Measurements from ENCODE around the gene PLK5. TPM values are rescaled to one million over a fixed set of nuclear protein-coding genes. Genes with fewer than 3 reads are reported as not detected.
"Not testable (repeated sequence)": the region's sequence is repeated elsewhere in the genome, so short reads cannot be mapped to it uniquely, and the experiment has no call there.

Gene PLK5
- total RNA-seq, 1 donor from 2014 or later: not detected

GRCh38 chr19:1489463-1490310, 34.2 kb upstream of the PLK5 start:
- no peak for ATAC-seq
- intact Hi-C loops (cut with DNase I): loop anchor here (1.0 kb wide), 1 partner anchor 10 kb away; the partner anchor contains the start of gene C19orf25
- DNase-seq (ENCODE audit: missing footprints): peak; percentile 47

- ATAC-seq (peak; percentile 94), DNase-seq (ENCODE audit: missing footprints) (peak; percentile 97)
- intact Hi-C loops (cut with DNase I): loop anchor here (1.0 kb wide), 1 partner anchor 11 kb away; the partner anchor contains the start of gene C19orf25
Measured at GRCh38 chr19:1490311-1491113, 33.4 kb upstream of the PLK5 start, which contains the start of gene PCSK4. PCSK4 (minus strand) TSS chr19:1490350; CDS start chr19:1490346, 4 bp downstream.

GRCh38 chr19:1491114-1491848, 32.6 kb upstream of the PLK5 start, which contains the start of gene REEP6:
REEP6 (plus strand) TSS chr19:1491181; CDS start chr19:1491270, 89 bp downstream.
- peak; percentile 55 for DNase-seq (ENCODE audit: missing footprints)
- intact Hi-C loops (cut with DNase I): no loop called here
- ATAC-seq: no peak

- intact Hi-C loops (cut with DNase I): no loop called here
- ATAC-seq (no peak), DNase-seq (ENCODE audit: missing footprints) (no peak)
Measured at GRCh38 chr19:1491849-1492170, 32.1 kb upstream of the PLK5 start.

- DNase-seq (ENCODE audit: missing footprints) (no peak), ATAC-seq (no peak)
- intact Hi-C loops (cut with DNase I): no loop called here
Measured at GRCh38 chr19:1492474-1493006, 31.3 kb upstream of the PLK5 start.

DNA sequence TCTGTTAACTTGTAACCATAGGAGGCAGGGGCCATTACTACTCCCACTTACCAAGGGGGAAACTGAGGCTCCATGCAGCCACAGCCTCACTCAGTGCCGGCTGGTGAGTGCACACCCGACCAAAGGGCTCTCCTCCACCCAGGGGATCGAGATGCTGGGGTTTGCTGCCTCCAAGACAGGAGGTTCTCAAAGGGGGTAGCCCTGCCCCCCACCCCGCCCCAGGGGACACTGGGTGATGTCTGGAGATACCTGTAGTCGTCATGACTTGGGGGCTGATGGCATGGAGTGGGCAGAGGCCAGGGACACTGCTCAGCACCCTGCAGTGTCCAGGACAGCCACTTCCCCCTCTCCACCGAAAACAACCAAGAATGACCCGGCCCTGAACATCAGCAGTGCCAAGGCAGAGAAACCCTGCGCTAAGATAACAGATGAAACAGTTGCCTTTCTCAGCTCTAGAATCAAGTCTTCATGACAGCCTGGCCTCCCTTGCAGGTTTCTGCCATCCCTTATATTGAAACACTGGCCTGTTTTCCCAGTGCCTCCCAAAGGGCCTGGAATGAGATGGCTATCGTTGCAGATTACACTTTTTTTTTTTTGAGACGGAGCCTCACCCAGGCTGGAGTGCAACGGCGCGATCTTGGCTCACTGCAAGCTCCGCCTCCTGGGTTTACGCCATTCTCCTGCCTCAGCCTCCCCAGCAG, 29.6 kb upstream of the PLK5 start:
- ATAC-seq: no peak
- peak; percentile 0 for DNase-seq (ENCODE audit: missing footprints)
- intact Hi-C loops (cut with DNase I): no loop called here

DNA sequence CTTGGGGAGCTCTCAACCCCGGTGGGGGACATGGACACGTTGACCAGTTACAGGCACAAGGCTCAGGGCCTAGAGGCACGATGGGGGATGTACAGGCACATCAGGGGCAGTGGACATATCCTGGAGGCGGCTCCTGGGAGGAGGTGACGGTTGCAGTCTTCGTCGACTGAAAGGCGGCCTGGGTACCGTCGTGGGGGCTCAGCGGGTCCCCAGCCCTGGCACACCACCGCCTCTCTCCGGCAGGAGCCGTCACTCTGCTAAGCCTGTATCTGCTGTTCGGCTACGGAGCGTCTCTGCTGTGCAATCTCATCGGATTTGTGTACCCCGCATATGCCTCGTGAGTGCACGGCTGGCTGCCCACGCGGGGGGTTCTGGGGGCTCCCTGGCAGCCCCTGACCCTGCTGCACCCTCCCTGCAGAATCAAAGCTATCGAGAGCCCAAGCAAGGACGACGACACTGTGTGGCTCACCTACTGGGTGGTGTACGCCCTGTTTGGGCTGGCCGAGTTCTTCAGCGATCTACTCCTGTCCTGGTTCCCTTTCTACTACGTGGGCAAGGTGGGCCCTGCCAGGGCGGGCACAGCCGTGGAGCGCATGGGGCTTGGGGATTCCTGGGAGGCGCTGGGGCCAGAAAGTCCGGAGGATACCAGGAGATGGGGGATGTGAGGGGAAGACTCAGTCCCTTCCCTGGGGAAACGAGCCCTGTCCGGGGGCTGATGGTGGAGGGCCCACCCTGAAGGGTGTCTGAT, 28.7 kb upstream of the PLK5 start:
- DNase-seq (ENCODE audit: missing footprints) (peak; percentile 62), ATAC-seq (no peak)
- intact Hi-C loops (cut with DNase I): no loop called here

DNA sequence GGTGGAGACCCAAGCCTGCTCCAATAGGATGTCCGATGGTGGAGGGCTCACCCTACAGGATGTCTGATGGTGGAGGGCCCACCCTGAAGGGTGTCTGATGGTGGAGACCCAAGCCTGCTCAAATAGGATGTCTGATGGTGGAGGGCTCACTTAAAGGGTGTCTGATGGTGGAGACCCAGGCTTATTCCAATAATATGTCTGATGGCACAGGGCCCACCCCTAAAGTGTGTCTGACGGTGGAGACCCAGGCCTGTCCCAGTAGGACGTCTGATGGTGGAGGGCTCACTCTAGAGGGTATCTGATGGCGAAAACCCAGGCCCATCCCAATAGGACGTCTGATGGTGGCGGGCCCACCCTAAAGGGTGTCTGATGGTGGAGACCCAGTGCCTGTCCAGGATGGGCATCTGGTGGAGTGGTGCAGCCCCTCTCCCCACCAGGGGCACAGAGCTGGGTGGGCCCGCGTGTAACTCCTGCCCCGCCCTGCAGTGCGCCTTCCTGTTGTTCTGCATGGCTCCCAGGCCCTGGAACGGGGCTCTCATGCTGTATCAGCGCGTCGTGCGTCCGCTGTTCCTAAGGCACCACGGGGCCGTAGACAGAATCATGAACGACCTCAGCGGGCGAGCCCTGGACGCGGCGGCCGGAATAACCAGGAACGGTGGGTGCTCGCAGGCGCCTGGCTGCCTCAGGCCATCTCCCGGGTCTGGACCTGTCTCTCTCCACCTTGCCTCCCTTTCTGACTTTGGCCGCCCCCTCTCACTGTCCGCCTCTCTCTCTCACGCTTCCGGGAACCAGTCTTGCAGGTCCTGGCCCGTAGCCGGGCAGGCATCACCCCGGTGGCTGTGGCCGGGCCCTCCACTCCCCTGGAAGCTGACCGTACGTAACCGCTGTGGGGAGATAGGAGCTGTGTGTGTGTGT, 27.8 kb upstream of the PLK5 start:
- ATAC-seq (no peak), DNase-seq (ENCODE audit: missing footprints) (peak; percentile 67)
- intact Hi-C loops (cut with DNase I): no loop called here

GRCh38 chr19:1496714-1497577, 26.9 kb upstream of the PLK5 start:
- no peak for ATAC-seq
- DNase-seq (ENCODE audit: missing footprints): peak; percentile 60
- intact Hi-C loops (cut with DNase I): no loop called here

- peak; percentile 43 for DNase-seq (ENCODE audit: missing footprints)
- no peak for ATAC-seq
- intact Hi-C loops (cut with DNase I): no loop called here
Measured at GRCh38 chr19:1497578-1498235, 26.2 kb upstream of the PLK5 start.

- intact Hi-C loops (cut with DNase I); DNase-seq (ENCODE audit: missing footprints); ATAC-seq: not testable (repeated sequence)
Measured at GRCh38 chr19:1499231-1499630, 24.6 kb upstream of the PLK5 start.

DNA sequence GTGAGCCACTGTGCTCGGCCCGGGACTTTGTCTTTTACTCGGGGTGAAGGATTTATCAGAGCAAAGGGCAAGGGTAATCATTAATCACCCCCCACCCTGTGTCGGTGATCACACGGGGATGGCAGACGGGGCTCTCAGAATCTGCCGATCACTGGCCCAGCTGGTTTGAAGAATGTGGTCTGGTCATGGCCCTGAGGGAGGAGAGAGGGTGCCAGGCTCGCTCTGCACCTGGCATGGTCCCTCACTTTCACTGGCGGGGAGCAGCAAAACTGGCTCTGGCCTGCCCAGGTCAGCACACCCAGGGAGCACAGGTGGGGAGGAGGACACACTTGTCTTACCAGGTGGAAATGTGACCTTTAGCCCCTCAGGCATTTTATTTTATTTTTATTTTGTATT, 22.7 kb upstream of the PLK5 start:
- no peak for ATAC-seq
- intact Hi-C loops (cut with DNase I): no loop called here
- no peak for DNase-seq (ENCODE audit: missing footprints)

- DNase-seq (ENCODE audit: missing footprints): peak; percentile 28
- ATAC-seq: no peak
- intact Hi-C loops (cut with DNase I): no loop called here
Measured at GRCh38 chr19:1502433-1503088, 21.3 kb upstream of the PLK5 start.

DNA sequence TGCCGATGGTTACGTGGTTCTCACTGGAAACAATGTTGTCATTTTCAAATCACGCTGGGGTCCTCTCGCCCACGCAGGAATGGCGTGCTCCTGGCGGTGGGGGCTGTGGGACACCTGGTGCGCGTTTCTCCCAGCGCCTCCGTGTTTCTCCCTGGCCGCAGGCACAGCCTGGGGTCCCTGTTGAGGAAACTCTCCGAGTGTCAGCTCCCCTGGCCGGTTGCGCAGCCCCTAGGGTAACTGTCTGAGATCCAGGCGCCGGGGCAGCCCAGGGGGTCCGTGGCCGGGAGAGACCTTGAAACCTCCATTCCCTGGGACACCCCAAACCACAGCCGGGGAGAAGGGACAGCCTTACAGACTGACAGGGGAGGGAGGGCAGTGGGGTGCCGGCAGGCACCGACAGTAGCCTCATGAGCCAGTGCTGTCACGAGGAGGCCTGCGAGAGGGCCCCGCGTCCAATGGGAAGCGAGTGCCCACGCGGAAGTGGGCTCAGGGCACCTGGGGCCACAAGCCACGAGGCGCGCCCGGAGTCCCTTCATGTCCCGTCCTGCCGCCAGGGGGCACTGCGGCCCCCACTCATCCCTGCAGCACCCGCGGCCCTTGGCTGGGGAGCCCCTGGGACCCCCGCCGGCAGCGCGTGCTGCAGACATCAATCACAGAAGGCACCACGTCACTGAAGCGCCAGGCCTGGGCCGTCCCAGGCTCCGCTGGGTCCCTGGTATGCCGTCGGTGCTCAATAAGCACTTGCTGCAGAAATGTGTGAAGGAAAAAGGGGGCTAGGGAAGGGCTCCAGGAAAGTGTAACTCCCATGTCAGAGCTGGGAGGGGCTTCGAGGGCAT, 20.6 kb upstream of the PLK5 start:
- ATAC-seq (no peak), DNase-seq (ENCODE audit: missing footprints) (peak; percentile 71)

More for the DNA sequence above, 20.6 kb upstream of the PLK5 start:
- intact Hi-C loops (cut with DNase I): no loop called here

Data from Right ventricle myocardium inferior (tissue), 1 donor.